ENCODE results near the gene AJAP1. TPM values are rescaled to one million over a fixed set of nuclear protein-coding genes. Genes with fewer than 3 reads are reported as not detected.

The AJAP1 gene
- total and polyA plus RNA-seq, 2 of the 13 experiments (the other 11 are each of a cell fraction or from before 2014, with no cell fraction given) = not detected

DNA sequence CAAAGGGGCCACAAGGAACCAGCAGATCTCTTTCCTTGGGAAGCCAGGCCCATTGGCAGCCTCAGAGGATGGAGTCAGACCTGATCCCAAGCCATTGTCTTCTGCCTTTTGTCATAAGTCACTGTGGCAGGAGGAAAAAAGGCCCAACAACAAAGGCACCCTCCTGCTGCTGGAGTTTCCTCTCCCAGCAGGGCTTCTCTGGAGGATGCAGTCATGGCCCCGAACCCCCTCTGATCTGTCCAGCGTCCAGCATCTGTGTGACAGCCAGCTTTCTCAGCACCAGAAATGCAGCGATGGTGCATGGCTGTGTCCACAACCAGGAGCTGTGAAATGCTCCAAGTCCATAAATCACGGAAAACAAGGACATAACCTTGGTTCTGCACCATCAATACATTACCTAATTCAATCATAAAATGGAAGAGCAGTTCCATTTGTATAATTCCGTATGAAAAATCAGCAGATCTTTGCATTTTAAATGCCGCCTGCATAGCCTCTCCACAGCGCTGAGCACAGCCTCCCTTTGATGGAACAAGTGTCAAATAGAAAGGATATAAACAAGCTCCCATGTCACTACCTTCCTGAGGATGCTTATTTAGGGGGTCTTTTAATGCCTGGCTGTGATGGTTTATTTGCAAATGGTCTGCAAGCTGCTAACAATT lies 30.6 kb downstream of the AJAP1 start:
- no peak for TF ChIP-seq ARHGAP35 (CRISPR knock-in tag; IDR thresholded peaks at IDR 0.05; ENCODE audit: borderline replicate concordance)
- TF ChIP-seq ZNF567 (CRISPR knock-in tag; IDR thresholded peaks at IDR 0.05; ENCODE audit: borderline replicate concordance) = no peak
- TF ChIP-seq SOX6 (IDR thresholded peaks at IDR 0.05) = no peak
- TF ChIP-seq SOX6 (CRISPR knock-in tag; IDR thresholded peaks at IDR 0.05) = no peak
- BruUV-seq (replicated peaks) = no TSS peak
- Histone ChIP-seq H3K9ac (ENCODE audit: insufficient read depth, low read depth, low read length) (no peak overlapping the region), H3K4me1 (ENCODE audit: insufficient read depth, low read length) (no peaks in the 10 kb centered on the region), H2AFZ (ENCODE audit: low read length) (no peak overlapping the region), H3K79me2 (ENCODE audit: insufficient read depth, low read length) (no peaks in the 10 kb centered on the region), H3K27ac (ENCODE audit: extremely low read length, insufficient read depth, low read length) (no peak overlapping the region), H3K9me3 (ENCODE audit: low read length) (peaks cover 1% of the 10 kb centered on the region; the same call in 1 of the 2 replicates), H4K20me1 (ENCODE audit: insufficient read depth, low read length) (no peaks in the 10 kb centered on the region), H3K4me2 (ENCODE audit: low read depth, low read length) (no peak overlapping the region), H3K4me3 (replicated peaks in 1 of 3; ENCODE audit: insufficient read depth in 1 of 3, low read depth in 2 of 3, low read length in 3 of 3) (no peak overlapping the region), H3K27me3 (ENCODE audit: control insufficient read depth in 1 of 2, insufficient read depth in 2 of 2, low read length in 2 of 2) (no peaks in the 10 kb centered on the region), H3K36me3 (replicated peaks in 1 of 2; ENCODE audit: control insufficient read depth in 1 of 2, insufficient read depth in 2 of 2, low read length in 2 of 2) (no peaks in the 10 kb centered on the region)
- in situ Hi-C loops (cut with HindIII; ENCODE audit: extremely low pct_ligation_motif_present, low pct_unique_long_range_greater_than_20kb) (no loop called here), intact Hi-C loops (cut with micrococcal nuclease; ENCODE audit: unreplicated experiment) (no loop called here)
- FAIRE-seq (no peak), DNase-seq (ENCODE audit: low spot score) (no peak), ATAC-seq (no peak)
- ChIA-PET POLR2A (no interaction called here), CTCF (ENCODE audit: low intra/inter-chr PET ratio, low total read pairs) (no interaction called here)
- 18% methylated on average over 7 of the region's 7 CpGs for WGBS (ENCODE audit: low lambda C conversion rate)

DNA sequence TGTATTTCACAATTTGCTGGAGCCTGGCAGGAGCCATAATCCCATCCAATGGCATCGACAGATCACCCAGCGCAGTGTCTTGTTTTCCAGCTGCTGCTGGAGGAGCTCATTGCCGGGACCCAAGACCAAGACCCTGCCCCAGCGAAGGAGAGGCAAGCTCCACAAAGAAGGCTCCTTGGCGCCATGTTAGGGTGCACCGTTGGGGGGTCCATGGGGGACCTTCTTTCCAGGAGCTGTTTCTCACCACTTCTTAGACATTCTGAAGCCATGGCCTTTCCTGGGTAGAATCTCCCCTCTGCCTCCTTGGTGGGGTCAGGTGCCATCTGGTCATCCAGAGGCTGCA lies 31.1 kb downstream of the AJAP1 start:
- in situ Hi-C loops (cut with HindIII; ENCODE audit: extremely low pct_ligation_motif_present, low pct_unique_long_range_greater_than_20kb) (no loop called here), intact Hi-C loops (cut with micrococcal nuclease; ENCODE audit: unreplicated experiment) (no loop called here)
- no peak overlapping the region for H3K4me2 ChIP-seq (ENCODE audit: low read depth, low read length)
- no peaks in the 10 kb centered on the region for H3K36me3 ChIP-seq (replicated peaks in 1 of 2; ENCODE audit: control insufficient read depth in 1 of 2, insufficient read depth in 2 of 2, low read length in 2 of 2)
- no peaks in the 10 kb centered on the region for H4K20me1 ChIP-seq (ENCODE audit: insufficient read depth, low read length)
- POLR2A ChIA-PET = no interaction called here
- DNase-seq (ENCODE audit: low spot score) (no peak), FAIRE-seq (no peak), ATAC-seq (no peak)
- H3K4me1 ChIP-seq (ENCODE audit: insufficient read depth, low read length) = no peaks in the 10 kb centered on the region
- H3K79me2 ChIP-seq (ENCODE audit: insufficient read depth, low read length) = no peaks in the 10 kb centered on the region
- no peak overlapping the region for H3K4me3 ChIP-seq (replicated peaks in 1 of 3; ENCODE audit: insufficient read depth in 1 of 3, low read depth in 2 of 3, low read length in 3 of 3)
- no peaks in the 10 kb centered on the region for H3K9me3 ChIP-seq (ENCODE audit: low read length)
- BruUV-seq (replicated peaks) = no TSS peak
- no peak overlapping the region for H3K9ac ChIP-seq (ENCODE audit: insufficient read depth, low read depth, low read length)
- H3K27ac ChIP-seq (ENCODE audit: extremely low read length, insufficient read depth, low read length) = no peak overlapping the region
- CTCF ChIA-PET (ENCODE audit: low intra/inter-chr PET ratio, low total read pairs) = no interaction called here
- no peaks in the 10 kb centered on the region for H3K27me3 ChIP-seq (ENCODE audit: control insufficient read depth in 1 of 2, insufficient read depth in 2 of 2, low read length in 2 of 2)
- no peak overlapping the region for H2AFZ ChIP-seq (ENCODE audit: low read length)
- WGBS (ENCODE audit: low lambda C conversion rate) = 27% methylated on average over 3 of the region's 6 CpGs
- no peak for TF ChIP-seq NCOA5 (CRISPR knock-in tag; IDR thresholded peaks at IDR 0.05)
- no peak for TF ChIP-seq POLR2G (IDR thresholded peaks at IDR 0.05; ENCODE audit: low read depth, low read length)
- TF ChIP-seq, protein P1, sequence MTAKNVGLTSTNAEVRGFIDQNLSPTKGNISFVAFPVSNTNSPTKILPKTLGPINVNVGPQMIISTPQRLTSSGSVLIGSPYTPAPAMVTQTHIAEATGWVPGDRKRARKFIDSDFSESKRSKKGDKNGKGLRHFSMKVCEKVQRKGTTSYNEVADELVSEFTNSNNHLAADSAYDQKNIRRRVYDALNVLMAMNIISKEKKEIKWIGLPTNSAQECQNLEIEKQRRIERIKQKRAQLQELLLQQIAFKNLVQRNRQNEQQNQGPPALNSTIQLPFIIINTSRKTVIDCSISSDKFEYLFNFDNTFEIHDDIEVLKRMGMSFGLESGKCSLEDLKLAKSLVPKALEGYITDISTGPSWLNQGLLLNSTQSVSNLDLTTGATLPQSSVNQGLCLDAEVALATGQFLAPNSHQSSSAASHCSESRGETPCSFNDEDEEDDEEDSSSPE (CRISPR knock-in tag; IDR thresholded peaks at IDR 0.05) = no peak
- TF ChIP-seq, protein P2, sequence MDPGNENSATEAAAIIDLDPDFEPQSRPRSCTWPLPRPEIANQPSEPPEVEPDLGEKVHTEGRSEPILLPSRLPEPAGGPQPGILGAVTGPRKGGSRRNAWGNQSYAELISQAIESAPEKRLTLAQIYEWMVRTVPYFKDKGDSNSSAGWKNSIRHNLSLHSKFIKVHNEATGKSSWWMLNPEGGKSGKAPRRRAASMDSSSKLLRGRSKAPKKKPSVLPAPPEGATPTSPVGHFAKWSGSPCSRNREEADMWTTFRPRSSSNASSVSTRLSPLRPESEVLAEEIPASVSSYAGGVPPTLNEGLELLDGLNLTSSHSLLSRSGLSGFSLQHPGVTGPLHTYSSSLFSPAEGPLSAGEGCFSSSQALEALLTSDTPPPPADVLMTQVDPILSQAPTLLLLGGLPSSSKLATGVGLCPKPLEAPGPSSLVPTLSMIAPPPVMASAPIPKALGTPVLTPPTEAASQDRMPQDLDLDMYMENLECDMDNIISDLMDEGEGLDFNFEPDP (CRISPR knock-in tag; conservative IDR thresholded peaks at IDR 0.05) = no peak
- no peak for TF ChIP-seq ZNF552 (CRISPR knock-in tag; IDR thresholded peaks at IDR 0.05; ENCODE audit: borderline replicate concordance)
- no peak for TF ChIP-seq TOPORS (CRISPR knock-in tag; IDR thresholded peaks at IDR 0.05)
- TF ChIP-seq PPARG (CRISPR knock-in tag; conservative IDR thresholded peaks at IDR 0.05) = no peak
- TF ChIP-seq PHF20 (CRISPR knock-in tag; IDR thresholded peaks at IDR 0.05) = no peak
- no peak for TF ChIP-seq MED1 (CRISPR knock-in tag; IDR thresholded peaks at IDR 0.05)
- no peak for TF ChIP-seq ELF4 (CRISPR knock-in tag; IDR thresholded peaks at IDR 0.05; ENCODE audit: borderline replicate concordance)
- no peak for TF ChIP-seq TBX2 (CRISPR knock-in tag; IDR thresholded peaks at IDR 0.05; ENCODE audit: borderline replicate concordance)
- no peak for TF ChIP-seq ZNF274 (CRISPR knock-in tag; IDR thresholded peaks at IDR 0.05)
- TF ChIP-seq JDP2 (CRISPR knock-in tag; IDR thresholded peaks at IDR 0.05; ENCODE audit: borderline replicate concordance) = no peak
- TF ChIP-seq ZNF367 (CRISPR knock-in tag; IDR thresholded peaks at IDR 0.05; ENCODE audit: borderline replicate concordance) = no peak
